ENCODE measurements around the gene CHRDL2. TPM values are rescaled to one million over a fixed set of nuclear protein-coding genes. Genes with fewer than 3 reads are reported as not detected.

The CHRDL2 gene
- total and polyA plus RNA-seq, 2 donors (not counting 1 experiment from before 2014, with no cell fraction given) = not detected

- Histone ChIP-seq H3K27me3 (ENCODE audit: control insufficient read depth, insufficient read depth, low read length) (peaks cover 47% of the 10 kb centered on the region), H3K9ac (ENCODE audit: insufficient read depth, low read length) (no peak overlapping the region), H3K79me2 (ENCODE audit: control insufficient read depth, insufficient read depth, low read length) (no peaks in the 10 kb centered on the region), H3K9me3 (ENCODE audit: control insufficient read depth, insufficient read depth, low read depth, low read length) (no peaks in the 10 kb centered on the region), H4K20me1 (ENCODE audit: control insufficient read depth, extremely low read depth, insufficient read depth, low read length) (no peaks in the 10 kb centered on the region), H2AFZ (ENCODE audit: low read length) (no peak overlapping the region), H3K4me1 (ENCODE audit: control insufficient read depth, extremely low read depth, insufficient read depth, low read length) (peaks cover 2% of the 10 kb centered on the region), H3K4me3 (replicated peaks in 1 of 4; ENCODE audit: control extremely low read depth in 1 of 4, insufficient read depth in 1 of 4, low read depth in 3 of 4, low read length in 4 of 4) (no peak overlapping the region), H3K36me3 (ENCODE audit: control insufficient read depth, insufficient read depth, low read length) (no peaks in the 10 kb centered on the region), H3K27ac (ENCODE audit: insufficient read depth, low read length) (no peak overlapping the region), H3K4me2 (ENCODE audit: extremely low read depth, insufficient read depth, low read length) (no peak overlapping the region)
- DNase-seq (ENCODE audit: low read depth in 2 of 2) = no peak
- TF ChIP-seq CTCF (conservative IDR thresholded peaks at IDR 0.05 in 1 of 2, IDR thresholded peaks at IDR 0.05 in 1 of 2; ENCODE audit: low read depth in 1 of 2, low read length in 2 of 2) = no peak
- no peak for TF ChIP-seq EZH2 (IDR thresholded peaks at IDR 0.05; ENCODE audit: low read length, missing control alignments)
Measured at GRCh38 chr11:74729397-74729796, 1.8 kb downstream of the CHRDL2 start.

GRCh38 chr11:74726547-74727182, 4.6 kb downstream of the CHRDL2 start:
- H3K27me3 ChIP-seq (ENCODE audit: control insufficient read depth, insufficient read depth, low read length) = peaks cover 35% of the 10 kb centered on the region
- H3K27ac ChIP-seq (ENCODE audit: insufficient read depth, low read length) = no peak overlapping the region
- no peak overlapping the region for H3K9ac ChIP-seq (ENCODE audit: insufficient read depth, low read length)
- peak; percentile 50 to 80 for DNase-seq (ENCODE audit: low read depth in 2 of 2)
- no peaks in the 10 kb centered on the region for H3K9me3 ChIP-seq (ENCODE audit: control insufficient read depth, insufficient read depth, low read depth, low read length)
- no peaks in the 10 kb centered on the region for H3K36me3 ChIP-seq (ENCODE audit: control insufficient read depth, insufficient read depth, low read length)
- H3K4me3 ChIP-seq (replicated peaks in 1 of 4; ENCODE audit: control extremely low read depth in 1 of 4, insufficient read depth in 1 of 4, low read depth in 3 of 4, low read length in 4 of 4) = no peak overlapping the region
- TF ChIP-seq CTCF (conservative IDR thresholded peaks at IDR 0.05 in 1 of 2, IDR thresholded peaks at IDR 0.05 in 1 of 2; ENCODE audit: low read depth in 1 of 2, low read length in 2 of 2) = peak; percentile 96 to 98
- peak; percentile 13 for TF ChIP-seq EZH2 (IDR thresholded peaks at IDR 0.05; ENCODE audit: low read length, missing control alignments)
- peaks cover 2% of the 10 kb centered on the region for H3K4me1 ChIP-seq (ENCODE audit: control insufficient read depth, extremely low read depth, insufficient read depth, low read length)
- H3K79me2 ChIP-seq (ENCODE audit: control insufficient read depth, insufficient read depth, low read length) = no peaks in the 10 kb centered on the region
- H2AFZ ChIP-seq (ENCODE audit: low read length) = no peak overlapping the region
- no peaks in the 10 kb centered on the region for H4K20me1 ChIP-seq (ENCODE audit: control insufficient read depth, extremely low read depth, insufficient read depth, low read length)
- H3K4me2 ChIP-seq (ENCODE audit: extremely low read depth, insufficient read depth, low read length) = no peak overlapping the region

- H3K9ac ChIP-seq (ENCODE audit: insufficient read depth, low read length) = no peak overlapping the region
- no peaks in the 10 kb centered on the region for H4K20me1 ChIP-seq (ENCODE audit: control insufficient read depth, extremely low read depth, insufficient read depth, low read length)
- H3K27ac ChIP-seq (ENCODE audit: insufficient read depth, low read length) = no peak overlapping the region
- no peaks in the 10 kb centered on the region for H3K9me3 ChIP-seq (ENCODE audit: control insufficient read depth, insufficient read depth, low read depth, low read length)
- TF ChIP-seq EZH2 (IDR thresholded peaks at IDR 0.05; ENCODE audit: low read length, missing control alignments) = peak; percentile 10
- no peak for TF ChIP-seq CTCF (conservative IDR thresholded peaks at IDR 0.05 in 1 of 2, IDR thresholded peaks at IDR 0.05 in 1 of 2; ENCODE audit: low read depth in 1 of 2, low read length in 2 of 2)
- H3K79me2 ChIP-seq (ENCODE audit: control insufficient read depth, insufficient read depth, low read length) = no peaks in the 10 kb centered on the region
- H3K27me3 ChIP-seq (ENCODE audit: control insufficient read depth, insufficient read depth, low read length) = peaks cover 28% of the 10 kb centered on the region
- H3K36me3 ChIP-seq (ENCODE audit: control insufficient read depth, insufficient read depth, low read length) = no peaks in the 10 kb centered on the region
- no peak overlapping the region for H3K4me2 ChIP-seq (ENCODE audit: extremely low read depth, insufficient read depth, low read length)
- H2AFZ ChIP-seq (ENCODE audit: low read length) = no peak overlapping the region
- peaks cover 2% of the 10 kb centered on the region for H3K4me1 ChIP-seq (ENCODE audit: control insufficient read depth, extremely low read depth, insufficient read depth, low read length)
- peak in 1 of 2 donors; percentile 27 for DNase-seq (ENCODE audit: low read depth in 2 of 2)
- H3K4me3 ChIP-seq (replicated peaks in 1 of 4; ENCODE audit: control extremely low read depth in 1 of 4, insufficient read depth in 1 of 4, low read depth in 3 of 4, low read length in 4 of 4) = no peak overlapping the region
Measured at GRCh38 chr11:74725701-74726100, 5.5 kb downstream of the CHRDL2 start.
